Activated CD8-positive, alpha-beta memory T cell treated with anti-CD3 and anti-CD28 coated beads, Interleukin-2, amount 10 ng/mL, durations not matched to agents 7 days and 5 days (primary cell): ENCODE data around the gene LENG1. TPM values are rescaled to one million over a fixed set of nuclear protein-coding genes. Genes with fewer than 3 reads are reported as not detected.

Source experiments
- ATAC-seq: fragments of 150-1000 bp; cut with Tn5 transposase; one replicate; pipeline ENCODE4 v1.10.0; 2021; ENCODE audit warnings: moderate library complexity
- CTCF ChIA-PET: fragments of 350-600 bp; sonication (Branson Sonifier 250); formaldehyde crosslinking; loops from one replicate; lab custom pipeline; 2021; ENCODE audit warnings: antibody characterized with exemption; lab: Charles Lee
- DNase-seq: peaks from one replicate; pipeline ENCODE4 v3.0.0-alpha.2; 2020
- H3K27ac Mint-ChIP-seq: one replicate; pipeline ENCODE4 v1.8.0; 2021; ENCODE audit warnings: mild to moderate bottlenecking, mixed read lengths
- H3K27me3 Mint-ChIP-seq: one replicate; pipeline ENCODE4 v1.8.0; 2021; ENCODE audit warnings: mixed read lengths
- H3K36me3 Mint-ChIP-seq: one replicate; pipeline ENCODE4 v1.8.0; 2021; ENCODE audit warnings: mild to moderate bottlenecking, mixed read lengths
- H3K4me1 Mint-ChIP-seq: one replicate; pipeline ENCODE4 v1.8.0; 2021; ENCODE audit warnings: mixed read lengths
- H3K4me3 Mint-ChIP-seq: one replicate; pipeline ENCODE4 v1.8.0; 2021; ENCODE audit warnings: mild to moderate bottlenecking, moderate library complexity, mixed read lengths
- H3K9me3 Mint-ChIP-seq: one replicate; pipeline ENCODE4 v1.8.0; 2022; ENCODE audit warnings: low read depth, mixed read lengths
- total RNA-seq, 2 experiments: library from RNA; stranded (reverse); gene quantifications; one replicate each; pipeline ENCODE4 v1.2.3, GENCODE V29; 2021

The LENG1 gene
- total RNA-seq, 2 experiments from 2014 or later, result 8.0 to 8.6 TPM

DNA sequence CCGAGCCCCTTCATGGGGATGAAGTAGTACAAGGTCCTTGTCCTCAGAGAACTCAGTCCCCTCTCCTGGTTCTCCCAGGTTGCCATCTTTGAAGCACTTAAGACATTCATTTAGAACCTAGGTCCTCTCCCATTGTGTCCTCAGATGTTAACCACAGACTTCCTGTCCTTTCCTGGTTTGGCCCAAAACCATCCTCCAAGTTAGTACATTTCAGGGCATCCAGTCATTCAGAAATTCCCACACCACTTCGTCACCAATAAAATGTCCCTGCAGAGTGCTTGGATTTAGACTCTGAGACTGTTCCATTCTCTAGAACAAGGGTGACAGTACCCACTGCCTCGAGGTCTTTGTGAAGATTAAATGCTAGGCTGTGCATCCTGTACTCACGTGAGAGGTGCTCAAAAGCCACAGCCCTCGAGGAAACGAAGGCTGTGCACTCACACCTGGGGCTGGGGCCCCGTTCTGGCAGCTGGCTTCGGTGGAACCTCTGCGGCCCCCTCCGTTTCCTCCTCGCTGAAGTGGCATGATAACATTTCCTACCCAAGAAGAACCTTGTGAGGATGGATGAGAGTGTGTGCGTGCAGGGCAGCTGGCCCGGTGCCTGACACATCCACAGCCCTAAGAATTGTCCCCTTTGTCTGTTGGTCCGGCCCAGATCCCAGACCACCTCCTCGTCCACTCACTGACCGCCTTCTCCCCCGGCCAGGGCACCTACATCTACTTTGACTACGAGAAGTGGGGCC, 4.7 kb downstream of the LENG1 start:
- DNase-seq, result peak; percentile 68
- H3K9me3 Mint-ChIP-seq, result no peaks in the 10 kb centered on the region
- CTCF ChIA-PET, result no interaction called here
- peaks cover 34% of the 10 kb centered on the region for H3K4me1 Mint-ChIP-seq
- no peak for ATAC-seq
- peak overlapping the region; percentile 74 for H3K27ac Mint-ChIP-seq
- no peaks in the 10 kb centered on the region for H3K27me3 Mint-ChIP-seq
- H3K36me3 Mint-ChIP-seq, result peaks cover 37% of the 10 kb centered on the region
- H3K4me3 Mint-ChIP-seq, result no peak overlapping the region

DNA sequence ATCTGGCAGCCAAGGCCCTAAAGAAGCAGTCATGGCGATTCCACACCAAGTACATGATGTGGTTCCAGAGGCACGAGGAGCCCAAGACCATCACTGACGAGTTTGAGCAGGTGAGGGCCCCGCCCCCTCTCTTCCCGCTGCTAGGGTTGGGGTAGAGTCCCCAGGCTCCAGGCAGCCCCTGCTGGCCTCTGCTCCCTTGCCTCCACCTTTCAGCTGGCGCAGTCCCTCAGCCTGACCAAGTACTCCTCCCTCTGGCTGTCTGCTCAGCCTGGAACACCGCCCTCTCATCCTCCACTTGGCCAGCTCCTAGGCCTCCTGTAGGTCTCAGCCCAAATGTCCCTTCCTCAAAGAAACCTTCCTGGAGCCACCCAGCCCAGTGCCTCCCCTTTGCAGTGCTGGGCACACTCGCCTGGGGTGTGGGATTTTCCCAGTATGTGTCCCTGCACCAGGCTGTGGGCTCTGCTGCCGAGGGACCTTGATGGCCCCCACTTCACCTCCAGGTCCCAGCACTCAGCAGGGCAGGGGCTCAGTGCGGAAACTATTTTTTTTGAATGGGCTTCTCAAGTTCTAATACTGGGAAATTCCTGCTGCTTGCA, 5.7 kb downstream of the LENG1 start:
- Mint-ChIP-seq H3K4me1 (peaks cover 29% of the 10 kb centered on the region), H3K27ac (no peak overlapping the region), H3K9me3 (no peaks in the 10 kb centered on the region), H3K36me3 (peaks cover 40% of the 10 kb centered on the region), H3K4me3 (no peak overlapping the region), H3K27me3 (no peaks in the 10 kb centered on the region)
- ATAC-seq (no peak), DNase-seq (no peak)
- CTCF ChIA-PET, result no interaction called here

DNA sequence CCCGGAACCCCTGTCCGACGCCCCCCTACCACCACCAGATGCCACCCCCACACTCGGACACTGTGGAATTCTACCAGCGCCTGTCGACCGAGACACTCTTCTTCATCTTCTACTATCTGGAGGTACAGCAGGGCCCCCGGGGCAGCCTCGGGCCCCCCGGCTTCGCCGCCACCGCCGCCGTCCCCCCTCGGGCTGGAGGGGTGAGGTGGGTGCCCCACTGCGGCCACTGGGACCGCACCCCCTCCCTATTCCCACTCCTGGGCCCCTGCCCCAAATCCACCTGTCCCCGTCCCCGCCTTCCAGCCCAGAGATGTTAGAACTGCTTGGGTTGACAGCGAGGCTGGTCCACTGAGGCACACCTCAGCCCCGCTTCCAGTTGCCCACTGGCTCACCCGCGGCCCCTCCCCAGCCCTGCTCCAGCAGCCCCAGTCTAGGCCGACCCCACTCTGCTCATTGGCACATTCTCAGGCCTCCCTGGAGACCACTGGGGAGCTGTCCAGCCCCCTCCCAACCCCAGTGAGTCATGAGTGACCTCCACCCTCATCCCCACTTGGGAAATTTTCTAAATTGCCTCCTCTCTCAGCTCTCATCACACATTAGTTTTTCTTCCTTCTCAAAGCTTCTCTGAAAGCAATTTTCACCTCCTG, 6.5 kb downstream of the LENG1 start:
- DNase-seq, result no peak
- Mint-ChIP-seq H3K27me3 (no peaks in the 10 kb centered on the region), H3K27ac (no peak overlapping the region), H3K9me3 (no peaks in the 10 kb centered on the region), H3K4me3 (no peak overlapping the region), H3K4me1 (peaks cover 21% of the 10 kb centered on the region), H3K36me3 (peaks cover 40% of the 10 kb centered on the region)
- CTCF ChIA-PET, result no interaction called here
- no peak for ATAC-seq

DNA sequence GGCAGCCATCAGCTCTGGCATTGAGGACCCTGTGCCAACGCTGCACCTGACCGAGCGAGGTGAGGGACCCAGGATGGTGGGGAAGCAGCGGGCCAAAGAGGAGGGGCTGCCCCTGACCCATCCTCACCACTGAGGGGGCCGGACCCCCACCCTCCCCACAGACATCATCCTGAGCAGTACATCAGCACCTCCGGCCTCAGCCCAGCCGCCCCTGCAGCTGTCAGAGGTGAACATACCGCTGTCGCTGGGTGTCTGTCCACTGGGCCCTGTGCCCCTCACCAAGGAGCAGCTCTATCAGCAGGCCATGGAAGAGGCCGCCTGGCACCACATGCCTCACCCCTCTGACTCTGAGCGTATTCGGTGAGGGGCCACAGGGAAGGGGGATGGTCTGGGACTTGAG, 7.3 kb downstream of the LENG1 start:
- CTCF ChIA-PET, result no interaction called here
- no peaks in the 10 kb centered on the region for H3K27me3 Mint-ChIP-seq
- DNase-seq (no peak), ATAC-seq (no peak)
- no peak overlapping the region for H3K4me3 Mint-ChIP-seq
- peaks cover 17% of the 10 kb centered on the region for H3K4me1 Mint-ChIP-seq
- H3K36me3 Mint-ChIP-seq, result peaks cover 40% of the 10 kb centered on the region
- H3K9me3 Mint-ChIP-seq, result no peaks in the 10 kb centered on the region
- no peak overlapping the region for H3K27ac Mint-ChIP-seq

DNA sequence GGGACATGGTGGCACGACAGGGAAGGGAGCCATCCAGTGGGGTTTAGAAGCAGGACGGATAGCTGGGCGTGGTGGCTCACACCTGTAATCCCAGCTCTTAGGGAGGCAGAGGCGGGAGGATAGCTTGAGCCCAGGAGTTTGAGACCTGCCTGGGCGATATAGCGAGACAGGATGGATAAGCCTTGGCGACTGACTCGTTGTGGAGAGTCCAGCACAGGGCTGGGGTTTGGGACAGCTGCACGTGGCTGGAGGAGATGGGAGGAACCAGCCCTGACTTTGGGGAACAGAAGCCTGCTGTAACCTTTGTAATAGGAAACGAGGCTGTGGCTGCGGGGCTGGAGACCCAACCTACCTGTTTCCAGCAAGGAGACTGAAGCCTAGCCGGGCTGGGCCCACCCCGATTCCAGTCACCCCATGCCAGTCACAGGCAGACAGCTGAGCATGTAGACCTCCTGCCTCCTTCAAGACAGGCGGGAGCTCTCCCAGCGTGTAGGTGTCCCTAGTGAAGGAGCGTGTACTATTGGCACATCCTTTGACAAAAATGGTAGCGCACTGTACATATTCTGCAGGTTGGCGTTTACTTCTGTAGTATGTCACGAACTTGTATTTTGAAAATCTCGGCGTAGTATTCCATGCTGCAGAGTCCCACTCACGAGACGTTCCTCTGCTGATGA, 8.0 kb downstream of the LENG1 start:
- DNase-seq (no peak), ATAC-seq (no peak)
- CTCF ChIA-PET, result no interaction called here
- Mint-ChIP-seq H3K27ac (no peak overlapping the region), H3K4me3 (no peak overlapping the region), H3K36me3 (peaks cover 36% of the 10 kb centered on the region), H3K9me3 (no peaks in the 10 kb centered on the region), H3K27me3 (no peaks in the 10 kb centered on the region), H3K4me1 (peaks cover 14% of the 10 kb centered on the region)

DNA sequence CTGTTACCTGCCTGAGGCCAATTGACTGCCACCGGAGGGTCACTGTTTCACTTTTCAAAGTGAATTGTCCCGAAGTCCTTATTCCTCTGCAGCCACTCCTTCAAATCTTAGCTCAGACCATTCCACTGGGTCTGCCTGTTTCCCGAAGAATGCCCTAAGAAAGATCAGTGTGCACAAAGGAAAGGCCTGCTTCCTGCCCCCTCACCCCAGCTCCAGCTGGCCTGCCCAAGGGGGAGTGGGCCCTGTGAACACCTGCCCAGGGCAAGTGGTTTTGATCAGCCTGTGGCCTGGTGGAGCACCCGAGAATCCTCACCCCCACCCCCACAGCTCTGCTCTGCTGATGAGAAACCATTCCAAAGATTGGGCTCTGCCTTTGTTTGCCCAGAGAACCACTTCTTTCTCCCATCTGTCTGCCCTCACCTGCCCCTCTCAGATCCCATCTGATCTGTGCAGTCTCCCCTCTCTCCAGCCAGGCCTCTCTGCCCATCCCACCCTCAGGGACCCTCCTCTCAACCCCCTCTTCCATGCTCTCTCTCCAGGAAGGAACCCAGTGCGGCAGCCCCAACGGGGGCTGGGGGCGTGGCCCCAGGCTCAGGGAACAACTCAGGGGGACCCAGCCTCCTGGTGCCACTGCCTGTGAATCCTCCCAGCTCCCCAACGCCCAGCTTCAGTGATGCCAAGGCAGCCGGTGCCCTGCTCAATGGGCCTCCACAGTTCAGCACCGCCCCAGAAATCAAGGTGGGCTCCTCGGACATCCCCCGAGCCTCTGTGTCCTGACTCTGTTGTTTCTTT, 10.3 kb downstream of the LENG1 start:
- ATAC-seq (no peak), DNase-seq (no peak)
- H3K27me3 Mint-ChIP-seq, result no peaks in the 10 kb centered on the region
- H3K36me3 Mint-ChIP-seq, result peaks cover 39% of the 10 kb centered on the region
- no peak overlapping the region for H3K4me3 Mint-ChIP-seq
- H3K4me1 Mint-ChIP-seq, result peaks cover 3% of the 10 kb centered on the region
- CTCF ChIA-PET, result interaction anchor here (0.9 to 1.5 kb wide), 3 partner anchors 11 to 12 kb away, joined by 3 to 4 read pairs (median 3); partner anchors contain the start of genes CNOT3 and LENG1
- H3K9me3 Mint-ChIP-seq, result no peaks in the 10 kb centered on the region
- H3K27ac Mint-ChIP-seq, result peak overlapping the region; percentile 1

DNA sequence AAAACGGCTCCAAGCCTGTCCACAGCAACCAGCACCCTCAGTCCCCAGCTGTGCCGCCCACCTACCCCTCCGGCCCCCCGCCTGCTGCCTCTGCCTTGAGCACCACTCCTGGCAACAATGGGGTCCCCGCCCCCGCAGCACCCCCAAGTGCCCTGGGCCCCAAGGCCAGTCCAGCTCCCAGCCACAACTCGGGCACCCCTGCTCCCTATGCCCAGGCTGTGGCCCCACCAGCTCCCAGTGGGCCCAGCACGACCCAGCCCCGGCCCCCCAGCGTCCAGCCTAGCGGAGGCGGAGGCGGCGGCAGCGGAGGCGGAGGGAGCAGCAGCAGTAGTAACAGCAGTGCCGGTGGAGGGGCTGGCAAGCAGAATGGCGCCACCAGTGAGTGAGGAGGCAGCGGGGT, 11.4 kb downstream of the LENG1 start:
- no peaks in the 10 kb centered on the region for H3K27me3 Mint-ChIP-seq
- no peaks in the 10 kb centered on the region for H3K9me3 Mint-ChIP-seq
- no peak overlapping the region for H3K27ac Mint-ChIP-seq
- H3K36me3 Mint-ChIP-seq, result peaks cover 43% of the 10 kb centered on the region
- CTCF ChIA-PET, result no interaction called here
- ATAC-seq, result no peak
- no peaks in the 10 kb centered on the region for H3K4me1 Mint-ChIP-seq
- no peak overlapping the region for H3K4me3 Mint-ChIP-seq
- DNase-seq, result no peak

DNA sequence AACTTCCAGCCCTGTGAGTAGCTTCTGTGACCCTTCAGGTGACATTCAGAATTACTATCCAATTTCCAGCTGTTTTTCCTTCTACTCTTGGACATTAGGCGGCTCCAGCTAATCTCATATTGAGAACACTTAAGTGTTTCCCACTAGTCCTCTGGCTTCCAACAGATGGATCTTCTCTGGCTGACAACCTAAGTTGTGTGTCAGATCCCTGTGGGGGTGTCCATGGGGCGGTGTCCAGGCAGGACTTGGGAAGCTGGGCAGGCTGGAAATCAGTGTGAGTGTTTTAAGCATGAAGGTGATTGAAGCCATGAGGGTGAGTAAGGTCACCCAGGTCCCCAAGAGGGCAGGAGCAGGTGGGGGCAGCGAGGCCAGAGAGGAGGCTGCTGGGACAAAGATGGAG, 11.8 kb downstream of the LENG1 start:
- H3K4me3 Mint-ChIP-seq, result no peak overlapping the region
- H3K9me3 Mint-ChIP-seq, result no peaks in the 10 kb centered on the region
- H3K4me1 Mint-ChIP-seq, result no peaks in the 10 kb centered on the region
- no peaks in the 10 kb centered on the region for H3K27me3 Mint-ChIP-seq
- CTCF ChIA-PET, result no interaction called here
- ATAC-seq (no peak), DNase-seq (no peak)
- no peak overlapping the region for H3K27ac Mint-ChIP-seq
- peaks cover 42% of the 10 kb centered on the region for H3K36me3 Mint-ChIP-seq

DNA sequence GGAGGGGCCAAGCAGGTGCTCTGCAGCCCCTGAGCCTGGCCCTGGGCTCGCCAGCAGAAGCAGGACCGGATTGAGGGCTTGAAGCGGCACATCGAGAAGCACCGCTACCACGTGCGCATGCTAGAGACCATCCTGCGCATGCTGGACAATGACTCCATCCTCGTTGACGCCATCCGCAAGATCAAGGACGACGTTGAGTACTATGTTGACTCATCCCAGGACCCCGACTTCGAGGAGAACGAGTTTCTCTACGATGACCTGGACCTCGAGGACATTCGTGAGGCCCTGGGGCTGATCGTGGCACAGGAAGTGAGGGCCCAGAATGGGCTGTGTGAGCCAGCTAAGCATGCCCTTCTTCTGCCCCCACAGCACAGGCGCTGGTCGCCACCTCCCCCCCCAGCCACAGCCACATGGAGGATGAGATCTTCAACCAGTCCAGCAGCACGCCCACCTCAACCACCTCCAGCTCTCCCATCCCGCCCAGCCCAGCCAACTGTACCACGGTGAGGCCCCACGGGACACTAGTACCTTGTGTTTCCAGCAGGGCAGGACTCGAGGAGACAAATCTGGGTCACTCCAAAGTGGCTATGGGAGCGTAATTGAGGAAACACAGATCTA, 13.9 kb downstream of the LENG1 start:
- H3K4me1 Mint-ChIP-seq, result peaks cover 8% of the 10 kb centered on the region
- H3K4me3 Mint-ChIP-seq, result no peak overlapping the region
- CTCF ChIA-PET, result no interaction called here
- ATAC-seq, result no peak
- no peaks in the 10 kb centered on the region for H3K9me3 Mint-ChIP-seq
- no peak overlapping the region for H3K27ac Mint-ChIP-seq
- H3K36me3 Mint-ChIP-seq, result peaks cover 36% of the 10 kb centered on the region
- H3K27me3 Mint-ChIP-seq, result no peaks in the 10 kb centered on the region
- no peak for DNase-seq

DNA sequence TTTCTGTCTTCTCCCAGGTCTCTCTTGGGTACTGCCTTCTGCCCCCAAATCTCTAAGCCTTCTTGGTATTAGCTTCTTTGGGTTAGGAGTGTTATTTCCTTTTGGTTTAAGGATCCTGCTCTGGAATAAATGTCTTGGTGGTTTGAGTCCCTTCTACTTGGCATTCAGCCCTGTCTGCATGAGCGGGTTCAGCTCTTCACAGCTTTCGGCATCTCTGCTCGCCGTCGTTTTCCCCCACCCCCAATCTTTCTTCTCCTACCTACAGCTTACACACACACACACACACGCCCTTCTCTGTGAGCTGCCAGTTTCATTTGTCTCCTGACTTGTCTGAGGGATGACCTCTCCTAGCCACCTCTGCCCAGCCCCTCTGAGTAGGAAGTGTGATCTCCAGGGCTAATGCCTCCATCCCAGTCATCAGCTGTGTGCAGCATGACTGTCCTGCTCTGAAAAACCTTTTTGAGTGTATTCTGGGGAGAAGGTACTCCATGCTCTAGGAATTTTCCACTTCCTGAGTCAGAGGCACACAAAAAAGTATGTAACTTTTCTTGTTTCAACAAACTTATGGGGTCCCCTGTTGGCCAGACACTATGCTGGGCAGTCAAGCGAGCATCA, 17.2 kb downstream of the LENG1 start:
- DNase-seq, result no peak
- no peak overlapping the region for H3K4me3 Mint-ChIP-seq
- no peak for ATAC-seq
- H3K36me3 Mint-ChIP-seq, result peaks cover 30% of the 10 kb centered on the region
- no peak overlapping the region for H3K27ac Mint-ChIP-seq
- H3K9me3 Mint-ChIP-seq, result no peaks in the 10 kb centered on the region
- CTCF ChIA-PET, result no interaction called here
- H3K27me3 Mint-ChIP-seq, result no peaks in the 10 kb centered on the region
- peaks cover 28% of the 10 kb centered on the region for H3K4me1 Mint-ChIP-seq

DNA sequence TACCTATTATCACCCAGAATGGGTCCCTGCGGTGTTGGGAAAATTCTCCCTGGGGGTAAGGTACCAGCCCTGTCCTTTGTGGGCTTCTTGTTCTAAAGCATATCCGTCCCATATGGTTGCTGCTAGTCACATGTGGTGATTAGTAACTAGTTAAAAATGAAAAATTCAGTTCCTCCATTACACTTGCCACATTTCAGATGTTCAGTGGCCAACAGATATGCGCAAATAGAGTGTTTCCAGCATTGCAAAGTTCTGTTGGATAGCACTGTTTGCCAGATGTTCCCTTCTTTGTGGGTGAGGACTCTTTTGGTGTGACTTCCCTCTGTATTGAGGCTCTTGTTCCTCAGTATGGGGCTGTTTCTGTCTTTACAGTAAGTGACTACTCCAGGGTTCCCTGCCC, 18.2 kb downstream of the LENG1 start:
- H3K27ac Mint-ChIP-seq, result no peak overlapping the region
- no peak for DNase-seq
- H3K4me1 Mint-ChIP-seq, result peaks cover 34% of the 10 kb centered on the region
- CTCF ChIA-PET, result interaction anchor here (0.9 kb wide), 1 partner anchor 16 kb away, joined by 3 read pairs; no protein-coding TSS in a partner anchor
- no peak for ATAC-seq
- H3K36me3 Mint-ChIP-seq, result peaks cover 28% of the 10 kb centered on the region
- no peaks in the 10 kb centered on the region for H3K9me3 Mint-ChIP-seq
- no peak overlapping the region for H3K4me3 Mint-ChIP-seq
- H3K27me3 Mint-ChIP-seq, result no peaks in the 10 kb centered on the region

DNA sequence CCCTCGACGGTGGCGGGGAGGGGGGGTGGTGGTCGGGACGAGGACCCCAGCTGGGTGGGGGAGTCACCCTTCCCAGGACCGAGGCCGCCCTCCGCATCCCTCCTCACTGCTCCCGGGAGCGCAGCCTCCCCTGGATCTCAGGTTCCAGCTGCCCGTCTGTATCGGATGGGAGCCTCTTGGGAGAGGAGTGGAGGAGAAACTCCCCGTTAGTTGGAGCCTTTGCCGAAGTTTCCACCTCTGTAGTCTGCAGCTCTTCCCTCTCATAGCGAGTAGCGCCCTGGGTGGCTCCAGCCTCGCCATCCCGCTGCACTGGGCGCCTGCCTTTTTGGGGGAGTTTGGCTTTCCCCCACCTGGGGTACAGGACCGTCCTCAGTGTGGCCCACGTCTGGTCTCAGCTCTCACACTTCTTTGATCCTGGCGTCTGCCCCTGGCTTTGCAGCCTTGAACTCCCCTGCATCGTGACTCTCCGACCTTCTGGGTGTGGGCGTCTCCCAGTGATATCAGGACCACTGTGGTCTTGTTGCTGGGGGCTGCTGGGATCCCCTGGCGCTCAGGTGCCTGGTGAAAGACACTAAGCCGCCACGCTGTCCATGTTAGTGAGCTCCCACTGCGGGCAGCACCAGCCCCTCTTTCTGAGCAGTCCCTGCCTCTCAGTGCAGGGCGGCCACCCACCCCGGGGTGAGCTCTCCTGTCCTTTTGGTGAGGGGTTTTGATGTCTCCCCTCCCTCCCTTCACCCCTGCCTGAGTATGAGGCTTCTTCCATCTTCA, 20.8 kb downstream of the LENG1 start:
- H3K27me3 Mint-ChIP-seq, result no peaks in the 10 kb centered on the region
- no peak for ATAC-seq
- H3K4me3 Mint-ChIP-seq, result peak overlapping the region; percentile 80
- peaks cover 9% of the 10 kb centered on the region for H3K36me3 Mint-ChIP-seq
- peak overlapping the region; percentile 87 for H3K27ac Mint-ChIP-seq
- DNase-seq, result peak; percentile 58
- peaks cover 41% of the 10 kb centered on the region for H3K4me1 Mint-ChIP-seq
- CTCF ChIA-PET, result interaction anchor here (0.8 to 3.0 kb wide), 3 partner anchors 12 to 127 kb away, joined by 3 to 17 read pairs (median 4); partner anchors contain the start of gene LENG1
- no peaks in the 10 kb centered on the region for H3K9me3 Mint-ChIP-seq
